OCI-LY3 (cell line): ENCODE data around the gene APOO.

ENCODE experiments used
- CTCF ChIP-seq: fragments of 200-600, 300-600 bp; sonication (generic); IDR thresholded peaks from 2 replicates; pipeline ENCODE4 v1.5.1; 2014; ENCODE audit warnings: antibody characterized with exemption, low read length, low read depth
- EZH2phosphoT487 ChIP-seq: fragments of 200-600 bp; shearing (Covaris generic); IDR thresholded peaks from 2 replicates; pipeline ENCODE4 v1.6.1; 2018; ENCODE audit warnings: antibody characterized with exemption, mixed run types, low read depth

- TF ChIP-seq CTCF (no peak), EZH2phosphoT487 (no peak)
Measured at GRCh38 chrX:23840674-23841073, 67.1 kb downstream of the APOO start.
